ENCODE measurements around the gene IGFL2.
A peak's percentile ranks its signal among the peaks of the same experiment; 100 is the strongest.

Gene IGFL2

GRCh38 chr19:46176116-46176860 is 28.2 kb downstream of the IGFL2 start:
- H2BK15ac ChIP-seq (ENCODE audit: low read depth, poor library complexity, severe bottlenecking), result no peak overlapping the region
- H2BK5ac ChIP-seq (ENCODE audit: low read depth, low read length, poor library complexity, severe bottlenecking), result no peak overlapping the region
- H3K79me1 ChIP-seq (replicated peaks; ENCODE audit: low read length, poor library complexity, severe bottlenecking), result no peaks in the 10 kb centered on the region
- H2BK120ac ChIP-seq (ENCODE audit: low read depth, low read length), result no peak overlapping the region
- no peak overlapping the region for H3K4ac ChIP-seq (ENCODE audit: low read depth in 1 of 2, low read length in 2 of 2)
- H2AFZ ChIP-seq (ENCODE audit: low read depth, low read length), result no peak overlapping the region
- no peak overlapping the region for H2BK12ac ChIP-seq (ENCODE audit: low read length in 2 of 2)
- no peak overlapping the region for H4K91ac ChIP-seq (ENCODE audit: low read length)
- no peak overlapping the region for H3K23ac ChIP-seq (ENCODE audit: low read length in 2 of 2)
- H3K4me1 ChIP-seq (ENCODE audit: control insufficient read depth, insufficient read depth, low read depth, low read length), result peaks cover 11% of the 10 kb centered on the region
- H3K9me3 ChIP-seq (ENCODE audit: control insufficient read depth, low read length), result no peaks in the 10 kb centered on the region
- H4K8ac ChIP-seq (ENCODE audit: low read length), result no peak overlapping the region
- H3K27ac ChIP-seq (ENCODE audit: low read length, poor library complexity, severe bottlenecking), result no peak overlapping the region
- no peak overlapping the region for H3K9ac ChIP-seq (ENCODE audit: low read length)
- peaks cover 25 to 48% of the 10 kb centered on the region in 2 experiments for H3K27me3 ChIP-seq (ENCODE audit: control insufficient read depth in 1 of 2, insufficient read depth in 1 of 2, low read length in 2 of 2)
- H2AK5ac ChIP-seq (ENCODE audit: low read length, severe bottlenecking), result no peak overlapping the region
- H3K36me3 ChIP-seq (ENCODE audit: control insufficient read depth in 1 of 2, insufficient read depth in 2 of 2, low read depth in 1 of 2, low read length in 2 of 2), result no peaks in the 10 kb centered on the region
- 100% methylated on average over 4 of the region's 7 CpGs for WGBS
- no peak for DNase-seq
- H3K4me2 ChIP-seq (ENCODE audit: low read length, poor library complexity, severe bottlenecking), result no peak overlapping the region
- no peak overlapping the region for H3K4me3 ChIP-seq (ENCODE audit: insufficient read depth in 1 of 2, low read depth in 1 of 2, low read length in 2 of 2)
- no peak overlapping the region for H3K18ac ChIP-seq (ENCODE audit: low read depth in 1 of 2, low read length in 2 of 2)
- no peak overlapping the region for H3K14ac ChIP-seq (ENCODE audit: low read length in 2 of 2)

DNA sequence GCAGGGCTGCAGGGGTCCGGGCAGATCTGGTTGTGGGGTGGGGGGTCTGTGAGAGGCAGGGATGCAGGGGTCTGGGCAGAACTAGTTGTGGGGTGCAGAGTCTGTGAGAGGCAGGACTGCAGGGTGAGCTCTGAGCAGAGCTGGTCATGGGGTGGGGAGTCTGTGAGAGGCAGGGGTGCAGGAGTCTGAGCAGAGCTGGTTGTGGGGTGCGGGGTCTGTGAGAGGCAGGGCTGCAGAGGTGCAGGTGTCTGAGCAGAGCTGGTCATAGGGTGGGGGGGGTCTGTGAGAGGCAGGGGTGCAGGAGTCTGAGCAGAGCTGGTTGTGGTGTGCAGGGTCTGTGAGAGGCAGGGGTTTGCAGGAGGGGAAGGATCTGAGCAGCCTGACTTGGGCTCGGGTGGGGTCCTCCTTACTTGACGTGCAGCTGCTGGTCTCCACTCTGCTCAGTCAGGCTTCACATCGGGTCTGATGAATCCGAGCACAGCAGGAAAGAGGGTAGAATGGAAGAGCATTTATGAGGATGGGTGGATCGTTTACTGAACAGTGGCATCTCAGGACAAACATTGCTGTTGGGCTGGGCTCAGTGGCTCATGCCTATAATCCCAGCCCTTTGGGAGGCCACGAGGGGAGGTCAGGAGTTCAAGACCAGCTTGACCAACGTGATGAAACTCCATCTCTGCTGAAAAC is 31.2 kb downstream of the IGFL2 start:
- 79% methylated on average over 9 of the region's 9 CpGs for WGBS
- H4K91ac ChIP-seq (ENCODE audit: low read length), result no peak overlapping the region
- no peaks in the 10 kb centered on the region for H3K36me3 ChIP-seq (ENCODE audit: control insufficient read depth in 1 of 2, insufficient read depth in 2 of 2, low read depth in 1 of 2, low read length in 2 of 2)

DNA sequence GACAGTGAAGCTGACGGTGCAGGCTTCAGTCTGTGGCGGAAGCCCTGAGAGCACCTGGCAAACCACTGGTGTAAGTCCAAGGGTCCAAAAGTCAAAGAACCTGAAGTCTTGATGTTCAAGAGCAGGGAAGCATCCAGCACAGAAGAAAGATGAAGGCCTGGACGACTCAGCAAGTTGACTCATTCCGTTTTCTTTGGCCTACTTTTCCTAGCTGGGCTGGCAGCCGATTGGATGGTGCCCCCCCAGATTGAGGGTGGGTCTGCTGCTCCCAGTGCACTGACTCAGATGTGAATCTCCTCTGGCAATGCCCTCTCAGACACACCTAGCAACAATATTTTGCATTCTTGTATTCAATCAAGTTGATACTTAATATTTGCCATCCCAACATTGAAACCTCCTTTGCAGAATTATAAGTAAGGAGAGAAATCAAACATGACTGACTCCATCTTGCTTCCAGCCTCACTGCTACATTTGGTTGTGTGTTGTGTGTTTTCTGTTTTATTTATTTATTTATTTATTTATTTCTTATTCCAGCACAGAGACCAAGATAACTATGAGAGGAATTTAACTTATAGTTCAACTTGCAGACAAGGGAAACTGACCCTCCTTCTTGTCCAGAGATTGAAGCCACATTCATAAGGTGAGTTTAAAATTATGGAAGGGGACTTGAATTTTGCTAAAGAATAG is 32.8 kb downstream of the IGFL2 start:
- H4K91ac ChIP-seq (ENCODE audit: low read length), result no peak overlapping the region
- no peak overlapping the region for H3K27ac ChIP-seq (ENCODE audit: low read length, poor library complexity, severe bottlenecking)
- no peak overlapping the region for H3K4me3 ChIP-seq (ENCODE audit: insufficient read depth in 1 of 2, low read depth in 1 of 2, low read length in 2 of 2)
- H2AK5ac ChIP-seq (ENCODE audit: low read length, severe bottlenecking), result peak overlapping the region; percentile 65
- H2AFZ ChIP-seq (ENCODE audit: low read depth, low read length), result no peak overlapping the region
- H3K23ac ChIP-seq (ENCODE audit: low read length in 2 of 2), result no peak overlapping the region
- no peak overlapping the region for H3K4me2 ChIP-seq (ENCODE audit: low read length, poor library complexity, severe bottlenecking)
- H2BK5ac ChIP-seq (ENCODE audit: low read depth, low read length, poor library complexity, severe bottlenecking), result no peak overlapping the region
- no peak overlapping the region for H2BK120ac ChIP-seq (ENCODE audit: low read depth, low read length)
- no peaks in the 10 kb centered on the region for H3K36me3 ChIP-seq (ENCODE audit: control insufficient read depth in 1 of 2, insufficient read depth in 2 of 2, low read depth in 1 of 2, low read length in 2 of 2)
- H3K4me1 ChIP-seq (ENCODE audit: control insufficient read depth, insufficient read depth, low read depth, low read length), result peaks cover 15% of the 10 kb centered on the region
- DNase-seq, result no peak
- H3K79me1 ChIP-seq (replicated peaks; ENCODE audit: low read length, poor library complexity, severe bottlenecking), result no peaks in the 10 kb centered on the region
- no peak overlapping the region for H4K8ac ChIP-seq (ENCODE audit: low read length)
- H3K18ac ChIP-seq (ENCODE audit: low read depth in 1 of 2, low read length in 2 of 2), result no peak overlapping the region
- H3K14ac ChIP-seq (ENCODE audit: low read length in 2 of 2), result no peak overlapping the region
- no peak overlapping the region for H2BK12ac ChIP-seq (ENCODE audit: low read length in 2 of 2)
- 72% methylated on average over 5 of the region's 5 CpGs for WGBS
- no peak overlapping the region for H3K4ac ChIP-seq (ENCODE audit: low read depth in 1 of 2, low read length in 2 of 2)
- peak overlapping the region; percentile 34 for H3K9ac ChIP-seq (ENCODE audit: low read length)
- peaks cover 10 to 15% of the 10 kb centered on the region in 2 experiments for H3K27me3 ChIP-seq (ENCODE audit: control insufficient read depth in 1 of 2, insufficient read depth in 1 of 2, low read length in 2 of 2)
- no peaks in the 10 kb centered on the region for H3K9me3 ChIP-seq (ENCODE audit: control insufficient read depth, low read length)
- no peak overlapping the region for H2BK15ac ChIP-seq (ENCODE audit: low read depth, poor library complexity, severe bottlenecking)

More for the DNA sequence above, 31.2 kb downstream of the IGFL2 start:
- no peak overlapping the region for H2AK5ac ChIP-seq (ENCODE audit: low read length, severe bottlenecking)
- no peak overlapping the region for H3K4me3 ChIP-seq (ENCODE audit: insufficient read depth in 1 of 2, low read depth in 1 of 2, low read length in 2 of 2)
- H3K27ac ChIP-seq (ENCODE audit: low read length, poor library complexity, severe bottlenecking), result no peak overlapping the region
- DNase-seq, result no peak
- H2AFZ ChIP-seq (ENCODE audit: low read depth, low read length), result no peak overlapping the region
- H2BK12ac ChIP-seq (ENCODE audit: low read length in 2 of 2), result no peak overlapping the region
- no peak overlapping the region for H3K9ac ChIP-seq (ENCODE audit: low read length)
- H3K4me1 ChIP-seq (ENCODE audit: control insufficient read depth, insufficient read depth, low read depth, low read length), result peaks cover 11% of the 10 kb centered on the region
- H3K27me3 ChIP-seq (ENCODE audit: control insufficient read depth in 1 of 2, insufficient read depth in 1 of 2, low read length in 2 of 2), result peaks cover 11 to 26% of the 10 kb centered on the region in 2 experiments
- H3K23ac ChIP-seq (ENCODE audit: low read length in 2 of 2), result no peak overlapping the region
- H3K14ac ChIP-seq (ENCODE audit: low read length in 2 of 2), result no peak overlapping the region
- H3K79me1 ChIP-seq (replicated peaks; ENCODE audit: low read length, poor library complexity, severe bottlenecking), result no peaks in the 10 kb centered on the region
- H2BK5ac ChIP-seq (ENCODE audit: low read depth, low read length, poor library complexity, severe bottlenecking), result no peak overlapping the region
- no peak overlapping the region for H3K4me2 ChIP-seq (ENCODE audit: low read length, poor library complexity, severe bottlenecking)
- no peaks in the 10 kb centered on the region for H3K9me3 ChIP-seq (ENCODE audit: control insufficient read depth, low read length)
- no peak overlapping the region for H4K8ac ChIP-seq (ENCODE audit: low read length)
- no peak overlapping the region for H2BK120ac ChIP-seq (ENCODE audit: low read depth, low read length)
- no peak overlapping the region for H3K18ac ChIP-seq (ENCODE audit: low read depth in 1 of 2, low read length in 2 of 2)
- no peak overlapping the region for H3K4ac ChIP-seq (ENCODE audit: low read depth in 1 of 2, low read length in 2 of 2)
- no peak overlapping the region for H2BK15ac ChIP-seq (ENCODE audit: low read depth, poor library complexity, severe bottlenecking)

GRCh38 chr19:46181388-46181779 is 33.3 kb downstream of the IGFL2 start:
- H4K8ac ChIP-seq (ENCODE audit: low read length), result no peak overlapping the region
- peak; percentile 72 for DNase-seq
- H3K14ac ChIP-seq (ENCODE audit: low read length in 2 of 2), result no peak overlapping the region
- H2BK15ac ChIP-seq (ENCODE audit: low read depth, poor library complexity, severe bottlenecking), result no peak overlapping the region
- no peak overlapping the region for H3K23ac ChIP-seq (ENCODE audit: low read length in 2 of 2)
- H2BK5ac ChIP-seq (ENCODE audit: low read depth, low read length, poor library complexity, severe bottlenecking), result no peak overlapping the region
- H2AFZ ChIP-seq (ENCODE audit: low read depth, low read length), result no peak overlapping the region
- WGBS, result 37% methylated on average over 5 of the region's 6 CpGs
- no peak overlapping the region for H3K4me2 ChIP-seq (ENCODE audit: low read length, poor library complexity, severe bottlenecking)
- no peak overlapping the region for H2BK12ac ChIP-seq (ENCODE audit: low read length in 2 of 2)
- no peaks in the 10 kb centered on the region for H3K36me3 ChIP-seq (ENCODE audit: control insufficient read depth in 1 of 2, insufficient read depth in 2 of 2, low read depth in 1 of 2, low read length in 2 of 2)
- H3K27me3 ChIP-seq (ENCODE audit: control insufficient read depth in 1 of 2, insufficient read depth in 1 of 2, low read length in 2 of 2), result peaks cover 10 to 16% of the 10 kb centered on the region in 2 experiments
- no peaks in the 10 kb centered on the region for H3K9me3 ChIP-seq (ENCODE audit: control insufficient read depth, low read length)
- no peak overlapping the region for H2AK5ac ChIP-seq (ENCODE audit: low read length, severe bottlenecking)
- no peak overlapping the region for H2BK120ac ChIP-seq (ENCODE audit: low read depth, low read length)
- H3K4me1 ChIP-seq (ENCODE audit: control insufficient read depth, insufficient read depth, low read depth, low read length), result peaks cover 15% of the 10 kb centered on the region
- no peaks in the 10 kb centered on the region for H3K79me1 ChIP-seq (replicated peaks; ENCODE audit: low read length, poor library complexity, severe bottlenecking)
- no peak overlapping the region for H3K18ac ChIP-seq (ENCODE audit: low read depth in 1 of 2, low read length in 2 of 2)
- no peak overlapping the region for H3K4me3 ChIP-seq (ENCODE audit: insufficient read depth in 1 of 2, low read depth in 1 of 2, low read length in 2 of 2)
- no peak overlapping the region for H3K4ac ChIP-seq (ENCODE audit: low read depth in 1 of 2, low read length in 2 of 2)
- H3K27ac ChIP-seq (ENCODE audit: low read length, poor library complexity, severe bottlenecking), result no peak overlapping the region
- no peak overlapping the region for H4K91ac ChIP-seq (ENCODE audit: low read length)
- peak overlapping the region; percentile 34 for H3K9ac ChIP-seq (ENCODE audit: low read length)

All from mesenchymal stem cell (in vitro differentiated cells and primary cell).